IMR-90 (cell line): Measurements from ENCODE around the gene ROGDI. TPM values are rescaled to one million over a fixed set of nuclear protein-coding genes. Genes with fewer than 3 reads are reported as not detected.

Source experiments
- ATAC-seq: fragments of 200-7000 bp; cut with Tn5 transposase; 2 replicates; pipeline ENCODE4 v1.9.1; 2020; ENCODE audit warnings: low read depth, mild to moderate bottlenecking, moderate library complexity
- BruUV-seq: library from RNA; stranded (reverse); fragments of 400-500 nt; replicated peaks from 2 replicates; lab custom pipeline; 2021; lab: Mats Ljungman, UMichigan
- CTCF ChIA-PET: fragments of 300-600 bp; formaldehyde crosslinking; extraction: SDS; loops from one replicate; lab custom pipeline; 2021; ENCODE audit warnings: antibody characterized with exemption; lab: Yijun Ruan, JAX
- POLR2A ChIA-PET: fragments of 300-600 bp; sonication (Branson Sonifier 250); formaldehyde crosslinking; loops from one replicate; lab custom pipeline; 2022; ENCODE audit warnings: antibody characterized with exemption; ENCODE audit not compliant: unreplicated experiment; lab: Charles Lee
- DNase-seq: peaks from one replicate; pipeline ENCODE4 v3.0.0; 2013
- H2AFZ ChIP-seq: replicated peaks from 2 replicates; pipeline ENCODE3; 2013; ENCODE audit warnings: low read length, mild to moderate bottlenecking; ENCODE audit not compliant: poor library complexity
- H2AK5ac ChIP-seq: 2 replicates; pipeline ENCODE4 v1.6.1; 2013; ENCODE audit warnings: low read depth, low read length, inconsistent platforms
- H2AK9ac ChIP-seq: replicated peaks from 2 replicates; pipeline ENCODE3; 2013; ENCODE audit warnings: mild to moderate bottlenecking, low read depth, low read length, moderate library complexity; ENCODE audit not compliant: poor library complexity
- H2BK120ac ChIP-seq: 2 replicates; pipeline ENCODE4 v1.6.1; 2013; ENCODE audit warnings: low read depth, low read length, inconsistent platforms
- H2BK15ac ChIP-seq: 3 replicates; pipeline ENCODE4 v1.6.1; 2013; ENCODE audit warnings: low read depth, low read length, inconsistent platforms
- H2BK20ac ChIP-seq: 2 replicates; pipeline ENCODE4 v1.6.1; 2013; ENCODE audit warnings: low read depth, mild to moderate bottlenecking, inconsistent platforms, low read length, moderate library complexity
- H2BK5ac ChIP-seq: 2 replicates; pipeline ENCODE4 v1.6.1; 2013; ENCODE audit warnings: mild to moderate bottlenecking, low read depth, low read length, inconsistent platforms; ENCODE audit not compliant: poor library complexity, severe bottlenecking
- H3K14ac ChIP-seq: replicated peaks from 2 replicates; pipeline ENCODE4 v1.6.1; 2013; ENCODE audit warnings: low read depth, low read length, inconsistent platforms
- H3K18ac ChIP-seq: 2 replicates; pipeline ENCODE4 v1.6.1; 2013; ENCODE audit warnings: low read depth, low read length, control low read depth
- H3K23ac ChIP-seq: 2 replicates; pipeline ENCODE4 v1.6.1; 2013; ENCODE audit warnings: low read depth, low read length, inconsistent platforms
- H3K27ac ChIP-seq: 2 replicates; pipeline ENCODE4 v1.5.1; 2013; ENCODE audit warnings: mild to moderate bottlenecking, control low read depth, low read length; ENCODE audit not compliant: insufficient read depth
- H3K27me3 ChIP-seq: 2 replicates; pipeline ENCODE4 v1.6.1; 2013; ENCODE audit warnings: low read length; ENCODE audit not compliant: control insufficient read depth, insufficient read depth
- H3K36me3 ChIP-seq: 2 replicates; pipeline ENCODE4 v1.6.1; 2013; ENCODE audit warnings: low read length, mixed read lengths; ENCODE audit not compliant: control insufficient read depth, insufficient read depth
- H3K4ac ChIP-seq: 2 replicates; pipeline ENCODE4 v1.6.1; 2013; ENCODE audit warnings: low read depth, low read length, inconsistent platforms
- H3K4me1 ChIP-seq: 2 replicates; pipeline ENCODE4 v1.6.1; 2013; ENCODE audit warnings: low read length, mixed read lengths; ENCODE audit not compliant: control insufficient read depth, insufficient read depth
- H3K4me2 ChIP-seq: 2 replicates; pipeline ENCODE4 v1.6.1; 2013; ENCODE audit warnings: low read depth, mild to moderate bottlenecking, control low read depth, low read length, moderate library complexity
- H3K4me3 ChIP-seq: 2 replicates; pipeline ENCODE4 v1.5.1; 2013; ENCODE audit warnings: low read depth, mild to moderate bottlenecking, control low read depth, low read length, moderate library complexity; ENCODE audit not compliant: insufficient read depth
- H3K56ac ChIP-seq: 2 replicates; pipeline ENCODE4 v1.6.1; 2013; ENCODE audit warnings: low read length, inconsistent platforms; ENCODE audit not compliant: insufficient read depth; ENCODE audit errors: extremely low read depth
- H3K79me1 ChIP-seq, 2 experiments: 2 replicates each; pipeline ENCODE4 v1.6.1; 2013; ENCODE audit warnings: low read length in 2 of 2, inconsistent platforms in 1 of 2, low read depth in 1 of 2
- H3K9ac ChIP-seq: 2 replicates; pipeline ENCODE4 v1.6.1; 2013; ENCODE audit warnings: low read depth, low read length, control low read depth
- H3K9me1 ChIP-seq: 2 replicates; pipeline ENCODE4 v1.6.1; 2013; ENCODE audit warnings: low read length, inconsistent platforms; ENCODE audit not compliant: insufficient read depth
- H3K9me3 ChIP-seq: 2 replicates; pipeline ENCODE4 v1.6.1; 2013; ENCODE audit warnings: low read length; ENCODE audit not compliant: control insufficient read depth, insufficient read depth
- H4K20me1 ChIP-seq: 2 replicates; pipeline ENCODE4 v1.6.1; 2013; ENCODE audit warnings: low read length, inconsistent platforms; ENCODE audit not compliant: insufficient read depth
- H4K5ac ChIP-seq: 2 replicates; pipeline ENCODE4 v1.6.1; 2013; ENCODE audit warnings: mild to moderate bottlenecking, low read depth, low read length, control low read depth
- H4K8ac ChIP-seq, 2 experiments: 2 replicates each; pipeline ENCODE4 v1.6.1; 2013; ENCODE audit warnings: low read depth in 2 of 2, low read length in 2 of 2, control low read depth in 1 of 2, inconsistent platforms in 1 of 2
- H4K91ac ChIP-seq: 2 replicates; pipeline ENCODE4 v1.6.1; 2013; ENCODE audit warnings: low read depth, low read length, inconsistent platforms; ENCODE audit not compliant: insufficient read depth
- CEBPB ChIP-seq: IDR thresholded peaks from 2 replicates; pipeline ENCODE4 v1.6.1; 2012; ENCODE audit warnings: low read depth, low read length, improper control_type of control experiment
- CHD1 ChIP-seq: IDR thresholded peaks from 2 replicates; pipeline ENCODE4 v1.6.1; 2012; ENCODE audit warnings: low read depth, low read length, improper control_type of control experiment
- CTCF ChIP-seq: conservative IDR thresholded peaks from 2 replicates; pipeline ENCODE4 v1.5.1; 2012; ENCODE audit warnings: mild to moderate bottlenecking, low read depth, low read length, improper control_type of control experiment
- FOS ChIP-seq: fragments of 150-350 bp; IDR thresholded peaks from 2 replicates; pipeline ENCODE4 v1.6.1; 2016; ENCODE audit warnings: low read depth, low read length
- MAZ ChIP-seq: IDR thresholded peaks from 2 replicates; pipeline ENCODE4 v1.6.1; 2012; ENCODE audit warnings: low read depth, mild to moderate bottlenecking, low read length, improper control_type of control experiment, moderate library complexity, borderline replicate concordance
- MXI1 ChIP-seq: IDR thresholded peaks from 2 replicates; pipeline ENCODE4 v1.6.1; 2012; ENCODE audit warnings: low read depth, mild to moderate bottlenecking, low read length, moderate library complexity, borderline replicate concordance
- NFE2L2 ChIP-seq: fragments of 150-350 bp; IDR thresholded peaks from 2 replicates; pipeline ENCODE4 v1.6.1; 2016; ENCODE audit warnings: low read depth, mild to moderate bottlenecking, low read length
- POLR2A ChIP-seq: IDR thresholded peaks from 2 replicates; pipeline ENCODE4 v1.6.1; 2012; ENCODE audit warnings: mild to moderate bottlenecking, low read depth, low read length
- RAD21 ChIP-seq: IDR thresholded peaks from 2 replicates; pipeline ENCODE4 v1.6.1; 2012; ENCODE audit warnings: low read length, improper control_type of control experiment
- RCOR1 ChIP-seq: IDR thresholded peaks from 2 replicates; pipeline ENCODE4 v1.6.1; 2012; ENCODE audit warnings: mild to moderate bottlenecking, low read length, improper control_type of control experiment; ENCODE audit not compliant: insufficient replicate concordance
- RFX5 ChIP-seq: IDR thresholded peaks from 2 replicates; pipeline ENCODE4 v1.8.0; 2012; ENCODE audit warnings: low read depth, mild to moderate bottlenecking, low read length, moderate library complexity
- WGBS, 2 experiments: methylation state at CpG; one replicate each; pipeline versions ENCODE4 v1.1.5 to v1.1.7; 2013; ENCODE audit warnings: missing lambda C conversion rate in 2 of 2; ENCODE audit not compliant: insufficient read length in 1 of 2; ENCODE audit errors: extremely low coverage in 2 of 2; 5-methylcytosine and 5-hydroxymethylcytosine counted together
- dilution Hi-C: fragments of 300-500 bp; cut with HindIII; formaldehyde crosslinking; loops from one replicate; pipeline ENCODE4 v1.14.3; 2018; ENCODE audit warnings: low sequenced_read_pairs; ENCODE audit not compliant: unreplicated experiment
- in situ Hi-C: fragments of 300-500 bp; cut with MboI; formaldehyde crosslinking; loops from 3 replicates; pipeline ENCODE4 v1.14.3; 2019; ENCODE audit warnings: low sequenced_read_pairs, inconsistent platforms, mixed read lengths
- intact Hi-C: fragments of 100-400 bp; cut with micrococcal nuclease; formaldehyde crosslinking; loops from 2 replicates; pipeline ENCODE4 v1.10.0; 2022
- polyA plus RNA-seq, 3 experiments: library from polyadenylated mRNA; depleted of rRNA; stranded (reverse); fragments of >200 nt; gene quantifications; 2 replicates each; pipeline ENCODE4 v1.2.3, GENCODE V29; 2012; ENCODE audit warnings: low replicate concordance in 1 of 3
- total RNA-seq: library from RNA; depleted of rRNA; stranded (reverse); fragments of >200 nt; gene quantifications from 2 replicates; pipeline ENCODE4 v1.2.3, GENCODE V29; 2012
- TF ChIP-seq, protein P1 (sequence below): fragments of 150-350 bp; IDR thresholded peaks from 2 replicates; pipeline ENCODE4 v1.6.1; 2017; ENCODE audit warnings: mild to moderate bottlenecking, antibody characterized with exemption, low read length, low read depth

ROGDI gene
- total and polyA plus RNA-seq, 2 of the 4 experiments (the other 2 are of a cell fraction), result 13.6 to 27.1 TPM

GRCh38 chr16:4801051-4801961 lies 1.1 kb downstream of the ROGDI start (continued):
- TF ChIP-seq MAZ (no peak), CEBPB (no peak), RAD21 (no peak)

DNA sequence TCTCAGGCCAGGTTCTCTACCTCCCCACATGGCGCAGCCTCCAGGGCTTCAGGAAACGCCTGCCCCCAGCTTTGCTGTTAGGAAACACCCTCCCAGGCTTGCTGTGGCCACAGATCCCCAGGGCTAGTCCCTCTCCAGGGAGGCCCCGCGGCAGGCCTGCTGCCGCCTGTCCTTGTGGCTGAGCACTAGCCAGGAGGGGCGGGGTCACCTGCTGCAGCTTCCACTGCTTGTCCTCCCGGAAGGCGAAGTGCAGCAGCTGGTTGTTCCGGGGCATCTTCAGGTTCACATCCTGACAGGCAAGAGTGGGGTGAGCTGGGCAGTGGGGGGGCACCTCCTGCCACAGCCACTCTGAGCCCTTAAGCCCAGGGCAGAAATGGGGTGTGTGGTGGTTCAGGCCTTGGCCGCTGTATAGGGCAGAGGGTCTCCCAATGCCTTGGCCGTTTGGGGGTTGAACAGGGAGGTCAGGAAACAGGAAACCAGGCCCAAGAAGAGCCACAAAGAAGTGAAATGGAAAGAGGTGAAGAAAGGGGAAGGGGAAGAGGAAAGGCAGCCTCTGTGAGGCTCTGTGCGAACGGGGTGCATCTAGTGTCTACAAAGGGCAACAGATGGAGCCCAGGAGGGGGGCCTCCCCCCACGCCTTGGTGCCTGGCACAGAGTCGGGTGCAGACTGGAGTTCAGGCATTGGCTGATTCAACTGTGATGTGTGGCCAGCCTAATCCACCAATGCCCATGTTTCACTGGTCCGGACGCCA lies 2.0 kb downstream of the ROGDI start:
- no peak overlapping the region for H3K9ac ChIP-seq
- H2BK120ac ChIP-seq, result no peak overlapping the region
- H2AFZ ChIP-seq, result no peak overlapping the region
- no TSS peak for BruUV-seq
- no peak overlapping the region for H4K5ac ChIP-seq
- H3K9me1 ChIP-seq, result no peaks in the 10 kb centered on the region
- H3K4me2 ChIP-seq, result no peak overlapping the region
- POLR2A ChIA-PET, result no interaction called here
- no peak overlapping the region for H3K14ac ChIP-seq
- no peak overlapping the region for H4K8ac ChIP-seq
- no peak for ATAC-seq
- H3K23ac ChIP-seq, result no peak overlapping the region
- peaks cover 5% of the 10 kb centered on the region; the same call in 1 of the 2 replicates for H3K4me1 ChIP-seq
- H4K20me1 ChIP-seq, result no peaks in the 10 kb centered on the region; the same call in 1 of the 2 replicates
- intact Hi-C loops, result loop anchor here (5.0 kb wide), 1 partner anchor 33 kb away; the partner anchor contains the start of gene ZNF500
- no peak overlapping the region for H4K91ac ChIP-seq
- no peak overlapping the region for H3K4ac ChIP-seq
- H3K56ac ChIP-seq, result no peak overlapping the region
- dilution Hi-C loops, result no loop called here
- no peak overlapping the region for H3K18ac ChIP-seq
- H2BK20ac ChIP-seq, result no peak overlapping the region
- H3K79me1 ChIP-seq, result peaks cover 0 to 7% of the 10 kb centered on the region in 2 experiments; a peak in 1 of 4 replicates
- H2AK9ac ChIP-seq, result no peak overlapping the region
- CTCF ChIA-PET, result no interaction called here
- no peak for DNase-seq
- H2BK5ac ChIP-seq, result no peak overlapping the region
- H3K4me3 ChIP-seq, result no peak overlapping the region
- no peak overlapping the region for H2BK15ac ChIP-seq
- H3K27me3 ChIP-seq, result no peaks in the 10 kb centered on the region
- H3K9me3 ChIP-seq, result no peaks in the 10 kb centered on the region
- in situ Hi-C loops, result no loop called here
- WGBS, 2 experiments, result 82% methylated on average over 2 of the region's 17 CpGs; no CpG with 5 or more reads in 1 of the 2 experiments
- no peak overlapping the region for H2AK5ac ChIP-seq
- H3K36me3 ChIP-seq, result peaks cover 17% of the 10 kb centered on the region; the same call in 1 of the 2 replicates
- H3K27ac ChIP-seq, result no peak overlapping the region
- no peak for TF ChIP-seq NFE2L2
- TF ChIP-seq RFX5, result no peak
- TF ChIP-seq, protein P1, sequence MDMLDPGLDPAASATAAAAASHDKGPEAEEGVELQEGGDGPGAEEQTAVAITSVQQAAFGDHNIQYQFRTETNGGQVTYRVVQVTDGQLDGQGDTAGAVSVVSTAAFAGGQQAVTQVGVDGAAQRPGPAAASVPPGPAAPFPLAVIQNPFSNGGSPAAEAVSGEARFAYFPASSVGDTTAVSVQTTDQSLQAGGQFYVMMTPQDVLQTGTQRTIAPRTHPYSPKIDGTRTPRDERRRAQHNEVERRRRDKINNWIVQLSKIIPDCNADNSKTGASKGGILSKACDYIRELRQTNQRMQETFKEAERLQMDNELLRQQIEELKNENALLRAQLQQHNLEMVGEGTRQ, result no peak
- no peak for TF ChIP-seq MAZ
- no peak for TF ChIP-seq RCOR1
- no peak for TF ChIP-seq FOS
- TF ChIP-seq CTCF, result no peak
- TF ChIP-seq CHD1, result no peak
- no peak for TF ChIP-seq RAD21
- no peak for TF ChIP-seq POLR2A
- TF ChIP-seq MXI1, result no peak
